GM12878 (cell line): ENCODE data around the gene ZSCAN10. TPM values are rescaled to one million over a fixed set of nuclear protein-coding genes. Genes with fewer than 3 reads are reported as not detected.

ENCODE experiments used
- ATAC-seq: fragments of 200-7000 bp; cut with Tn5 transposase; 3 replicates; pipeline ENCODE4 v1.9.1; 2020; ENCODE audit warnings: mild to moderate bottlenecking, moderate library complexity
- BruUV-seq: library from RNA; stranded (reverse); fragments of 400-500 nt; replicated peaks from 2 replicates; lab custom pipeline; 2021; lab: Mats Ljungman, UMichigan
- CTCF ChIA-PET: fragments of 300-600 bp; sonication (Branson Sonifier 250); formaldehyde crosslinking; extraction: SDS; loops from one replicate; lab custom pipeline; 2021; ENCODE audit warnings: inconsistent platforms; lab: Yijun Ruan, JAX
- POLR2A ChIA-PET: fragments of 350-600 bp; formaldehyde crosslinking; extraction: SDS; loops from one replicate; lab custom pipeline; 2021; ENCODE audit warnings: inconsistent platforms; lab: Charles Lee
- RAD21 ChIA-PET: fragments of 300-600 bp; sonication (Branson Sonifier 250); formaldehyde crosslinking; loops from one replicate; lab custom pipeline; 2023; ENCODE audit warnings: antibody characterized with exemption; ENCODE audit not compliant: unreplicated experiment; lab: Charles Lee
- SMC1A ChIA-PET: fragments of 300-600 bp; sonication (Branson Sonifier 250); formaldehyde crosslinking; loops from one replicate; lab custom pipeline; 2023; ENCODE audit not compliant: unreplicated experiment, uncharacterized antibody; lab: Charles Lee
- DNase-seq: peaks from one replicate; pipeline ENCODE4 v3.0.0-alpha.2; 2011; ENCODE audit warnings: low read depth, low spot score
- FAIRE-seq: peaks from 3 replicates; lab custom pipeline; 2011; peaks lifted over from hg19 to GRCh38; lab: Jason Lieb, UNC
- H2AFZ ChIP-seq: 2 replicates; pipeline ENCODE4 v1.6.0; 2011; ENCODE audit warnings: low read depth, low read length, control low read depth; ENCODE audit not compliant: control insufficient read depth
- H3K27ac ChIP-seq: 2 replicates; pipeline ENCODE4 v1.5.1; 2011; ENCODE audit warnings: control low read depth; ENCODE audit not compliant: control insufficient read depth, insufficient read depth
- H3K27me3 ChIP-seq, 2 experiments: replicated peaks in 1 of 2; 2 replicates each; pipeline versions ENCODE4 v1.6.0 to v1.6.1; 2011; ENCODE audit warnings: low read length in 1 of 2; ENCODE audit not compliant: control insufficient read depth in 2 of 2, insufficient read depth in 2 of 2
- H3K36me3 ChIP-seq, 2 experiments: 2 replicates each; pipeline ENCODE4 v1.5.1; 2011; ENCODE audit warnings: low read length in 1 of 2; ENCODE audit not compliant: control insufficient read depth in 2 of 2, insufficient read depth in 2 of 2
- H3K4me1 ChIP-seq: 2 replicates; pipeline ENCODE4 v1.6.1; 2011; ENCODE audit warnings: mild to moderate bottlenecking, low read length, moderate library complexity, mixed read lengths; ENCODE audit not compliant: control insufficient read depth, insufficient read depth
- H3K4me2 ChIP-seq: 2 replicates; pipeline ENCODE4 v1.6.0; 2011; ENCODE audit warnings: control low read depth; ENCODE audit not compliant: control insufficient read depth, insufficient read depth
- H3K4me3 ChIP-seq: fragments of 200-600 bp; sonication (generic); 2 replicates; pipeline ENCODE4 v1.5.1; 2016
- H3K79me2 ChIP-seq: 2 replicates; pipeline ENCODE4 v1.6.0; 2011; ENCODE audit warnings: low read length; ENCODE audit not compliant: control insufficient read depth, insufficient read depth
- H3K9ac ChIP-seq: 2 replicates; pipeline ENCODE4 v1.8.0; 2011; ENCODE audit warnings: low read length, control low read depth, mixed read lengths; ENCODE audit not compliant: control insufficient read depth, insufficient read depth
- H3K9me3 ChIP-seq: replicated peaks from 3 replicates; pipeline ENCODE4 v1.5.1; 2011; ENCODE audit warnings: mild to moderate bottlenecking, low read length; ENCODE audit not compliant: control insufficient read depth, insufficient read depth
- H4K20me1 ChIP-seq: 2 replicates; pipeline ENCODE4 v1.6.0; 2011; ENCODE audit not compliant: control insufficient read depth, insufficient read depth
- SRF ChIP-seq, 2 experiments: IDR thresholded peaks; 2 replicates each; pipeline ENCODE4 v1.6.1; 2011; ENCODE audit warnings: low read depth in 2 of 2, low read length in 2 of 2, mild to moderate bottlenecking in 1 of 2, moderate library complexity in 1 of 2
- TBL1XR1 ChIP-seq: IDR thresholded peaks from 2 replicates; pipeline ENCODE4 v1.6.1; 2012; ENCODE audit warnings: low read depth, low read length, improper control_type of control experiment
- ZNF274 ChIP-seq: IDR thresholded peaks from one replicate; pipeline ENCODE4 v1.8.0; 2011; ENCODE audit not compliant: insufficient read length, insufficient read depth
- ZSCAN29 ChIP-seq: fragments of 450-650 bp; IDR thresholded peaks from 2 replicates; pipeline ENCODE4 v1.6.1; 2017; ENCODE audit warnings: mild to moderate bottlenecking, moderate library complexity
- WGBS: methylation state at CpG from one replicate; pipeline ENCODE4 v1.1.6; 2016; ENCODE audit warnings: low lambda C conversion rate; ENCODE audit not compliant: insufficient replicate concordance, insufficient coverage; ENCODE audit errors: missing lambda C conversion rate; 5-methylcytosine and 5-hydroxymethylcytosine counted together
- in situ Hi-C: fragments of 300-500 bp; cut with MboI; formaldehyde crosslinking; loops from 9 replicates; pipeline ENCODE4 v1.14.3; 2018; ENCODE audit warnings: mixed read lengths
- intact Hi-C: fragments of 100-400 bp; cut with micrococcal nuclease; formaldehyde crosslinking; loops from one replicate; pipeline ENCODE4 v1.14.2; 2022; ENCODE audit not compliant: unreplicated experiment
- polyA plus RNA-seq, 11 experiments: library from polyadenylated mRNA; depleted of rRNA in 4 of 11; unstranded in 6 of 11; stranded (reverse) in 5 of 11; fragments of >200 nt; fragmentation: Nextera tagmentation in 4 of 11; fragmentation: Illumina TruSeq in 1 of 11; extraction: Ambion mirVana in 4 of 11; extraction: Trizol in 1 of 11; gene quantifications; 1 replicate in 1 of 11; 2 replicates in 10 of 11; pipeline versions ENCODE4 v1.2.1 to v1.2.3, GENCODE V29; 2011 to 2016; ENCODE audit warnings: inconsistent platforms in 2 of 11, missing spikeins in 2 of 11, low read depth in 1 of 11
- total RNA-seq, 4 experiments: library from RNA; depleted of rRNA in 3 of 4; stranded (reverse); fragments of >200 nt in 3 of 4; fragmentation: Illumina TruSeq in 1 of 4; extraction: Trizol in 1 of 4; gene quantifications; 2 replicates each; pipeline versions ENCODE4 v1.2.1 to v1.2.3, GENCODE V29; 2013 to 2021
- TF ChIP-seq, protein P1 (sequence below): fragments of 450-650 bp; formaldehyde crosslinking; IDR thresholded peaks from 2 replicates; pipeline ENCODE4 v1.5.0; 2022; ENCODE audit warnings: mild to moderate bottlenecking, missing genetic modification characterization
- TF ChIP-seq, protein P2 (sequence below): IDR thresholded peaks from 2 replicates; pipeline ENCODE4 v1.6.1; 2012; ENCODE audit warnings: low read depth, low read length, improper control_type of control experiment
- TF ChIP-seq, protein P3 (sequence below): IDR thresholded peaks from 2 replicates; pipeline ENCODE4 v1.6.1; 2011; ENCODE audit warnings: low read depth, mild to moderate bottlenecking, low read length, moderate library complexity, borderline replicate concordance; ENCODE audit errors: extremely low read depth

Gene ZSCAN10
- total and polyA plus RNA-seq, 10 of the 15 experiments (the other 5 are each of a cell fraction or from before 2014, with no cell fraction given) = 0.06 to 0.33 TPM; not detected in 8

DNA sequence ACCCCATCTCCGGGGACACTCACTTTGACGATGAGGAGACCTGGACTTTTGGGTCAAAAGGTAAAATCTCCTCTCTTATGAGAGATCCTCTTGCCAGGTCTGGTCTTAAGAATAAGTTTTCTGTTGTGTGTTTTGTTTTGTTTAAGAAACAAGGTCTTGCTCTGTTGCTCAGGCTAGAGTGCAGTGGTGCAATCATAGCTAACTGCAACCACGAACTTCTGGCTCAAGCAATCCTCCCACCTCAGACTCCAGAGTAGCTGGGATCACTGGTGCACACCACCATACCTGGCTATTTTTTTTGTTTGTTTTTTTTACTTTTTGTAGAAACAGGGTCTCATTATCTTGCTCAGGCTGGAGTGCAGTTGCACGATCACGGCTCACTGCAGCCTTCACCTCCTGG is 48.6 kb downstream of the ZSCAN10 start:
- SMC1A ChIA-PET = no interaction called here
- Histone ChIP-seq H3K4me2 (no peak overlapping the region), H3K4me3 (no peak overlapping the region), H3K27me3 (no peaks in the 10 kb centered on the region; a peak in 2 of 4 replicates), H3K9me3 (no peaks in the 10 kb centered on the region), H4K20me1 (no peaks in the 10 kb centered on the region), H3K27ac (no peak overlapping the region), H2AFZ (no peak overlapping the region), H3K79me2 (no peaks in the 10 kb centered on the region), H3K4me1 (peaks cover 6% of the 10 kb centered on the region), H3K9ac (no peak overlapping the region), H3K36me3 (no peaks in the 10 kb centered on the region)
- intact Hi-C loops = no loop called here
- CTCF ChIA-PET = interaction anchor here (3.7 to 5.6 kb wide), 3 partner anchors 9 to 22 kb away, joined by 18 to 28 read pairs (median 23); no protein-coding TSS in a partner anchor
- no peak for DNase-seq
- FAIRE-seq = no peak
- no TSS peak for BruUV-seq
- in situ Hi-C loops = no loop called here
- POLR2A ChIA-PET = no interaction called here
- no peak for ATAC-seq
- TF ChIP-seq ZNF274 = no peak
- TF ChIP-seq, protein P1, sequence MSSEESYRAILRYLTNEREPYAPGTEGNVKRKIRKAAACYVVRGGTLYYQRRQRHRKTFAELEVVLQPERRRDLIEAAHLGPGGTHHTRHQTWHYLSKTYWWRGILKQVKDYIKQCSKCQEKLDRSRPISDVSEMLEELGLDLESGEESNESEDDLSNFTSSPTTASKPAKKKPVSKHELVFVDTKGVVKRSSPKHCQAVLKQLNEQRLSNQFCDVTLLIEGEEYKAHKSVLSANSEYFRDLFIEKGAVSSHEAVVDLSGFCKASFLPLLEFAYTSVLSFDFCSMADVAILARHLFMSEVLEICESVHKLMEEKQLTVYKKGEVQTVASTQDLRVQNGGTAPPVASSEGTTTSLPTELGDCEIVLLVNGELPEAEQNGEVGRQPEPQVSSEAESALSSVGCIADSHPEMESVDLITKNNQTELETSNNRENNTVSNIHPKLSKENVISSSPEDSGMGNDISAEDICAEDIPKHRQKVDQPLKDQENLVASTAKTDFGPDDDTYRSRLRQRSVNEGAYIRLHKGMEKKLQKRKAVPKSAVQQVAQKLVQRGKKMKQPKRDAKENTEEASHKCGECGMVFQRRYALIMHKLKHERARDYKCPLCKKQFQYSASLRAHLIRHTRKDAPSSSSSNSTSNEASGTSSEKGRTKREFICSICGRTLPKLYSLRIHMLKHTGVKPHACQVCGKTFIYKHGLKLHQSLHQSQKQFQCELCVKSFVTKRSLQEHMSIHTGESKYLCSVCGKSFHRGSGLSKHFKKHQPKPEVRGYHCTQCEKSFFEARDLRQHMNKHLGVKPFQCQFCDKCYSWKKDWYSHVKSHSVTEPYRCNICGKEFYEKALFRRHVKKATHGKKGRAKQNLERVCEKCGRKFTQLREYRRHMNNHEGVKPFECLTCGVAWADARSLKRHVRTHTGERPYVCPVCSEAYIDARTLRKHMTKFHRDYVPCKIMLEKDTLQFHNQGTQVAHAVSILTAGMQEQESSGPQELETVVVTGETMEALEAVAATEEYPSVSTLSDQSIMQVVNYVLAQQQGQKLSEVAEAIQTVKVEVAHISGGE (CRISPR knock-in tag) = no peak
- TF ChIP-seq ZSCAN29 = no peak
- TF ChIP-seq, protein P2, sequence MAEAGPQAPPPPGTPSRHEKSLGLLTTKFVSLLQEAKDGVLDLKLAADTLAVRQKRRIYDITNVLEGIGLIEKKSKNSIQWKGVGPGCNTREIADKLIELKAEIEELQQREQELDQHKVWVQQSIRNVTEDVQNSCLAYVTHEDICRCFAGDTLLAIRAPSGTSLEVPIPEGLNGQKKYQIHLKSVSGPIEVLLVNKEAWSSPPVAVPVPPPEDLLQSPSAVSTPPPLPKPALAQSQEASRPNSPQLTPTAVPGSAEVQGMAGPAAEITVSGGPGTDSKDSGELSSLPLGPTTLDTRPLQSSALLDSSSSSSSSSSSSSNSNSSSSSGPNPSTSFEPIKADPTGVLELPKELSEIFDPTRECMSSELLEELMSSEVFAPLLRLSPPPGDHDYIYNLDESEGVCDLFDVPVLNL = no peak
- TF ChIP-seq, protein P3, sequence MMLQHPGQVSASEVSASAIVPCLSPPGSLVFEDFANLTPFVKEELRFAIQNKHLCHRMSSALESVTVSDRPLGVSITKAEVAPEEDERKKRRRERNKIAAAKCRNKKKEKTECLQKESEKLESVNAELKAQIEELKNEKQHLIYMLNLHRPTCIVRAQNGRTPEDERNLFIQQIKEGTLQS = no peak
- no peak for TF ChIP-seq TBL1XR1
- no peak for TF ChIP-seq SRF (IDR thresholded peaks at IDR 0.05; ENCODE audit: low read depth in 2 of 2, low read length in 2 of 2)
- TF ChIP-seq, all 136 proteins: peak for 0
- RAD21 ChIA-PET = no interaction called here
- WGBS = 14% methylated on average over 5 of the region's 5 CpGs
